Astrocyte (in vitro differentiated cells and primary cell): ENCODE results near the gene CEACAM4. TPM values are rescaled to one million over a fixed set of nuclear protein-coding genes. Genes with fewer than 3 reads are reported as not detected.

Experiments
- DNase-seq: peaks from one replicate; pipeline ENCODE4 v3.0.0-alpha.2; 2010; ENCODE audit warnings: low read depth
- FAIRE-seq: peaks from 2 replicates; lab custom pipeline; 2011; peaks lifted over from hg19 to GRCh38; lab: Jason Lieb, UNC
- H2AFZ ChIP-seq: 2 replicates; pipeline ENCODE4 v1.6.0; 2012; ENCODE audit warnings: low read depth, low read length, inconsistent platforms
- H3K27ac ChIP-seq: 2 replicates; pipeline ENCODE4 v1.5.1; 2011; ENCODE audit warnings: low read depth, low read length, inconsistent platforms
- H3K27me3 ChIP-seq: 2 replicates; pipeline ENCODE4 v1.6.0; 2011; ENCODE audit warnings: low read length, inconsistent platforms; ENCODE audit not compliant: insufficient read depth
- H3K36me3 ChIP-seq: 2 replicates; pipeline ENCODE4 v1.5.1; 2011; ENCODE audit warnings: low read length, inconsistent platforms; ENCODE audit not compliant: insufficient read depth
- H3K4me1 ChIP-seq: 2 replicates; pipeline ENCODE4 v1.5.1; 2011; ENCODE audit warnings: low read length, inconsistent platforms; ENCODE audit not compliant: insufficient read depth
- H3K4me2 ChIP-seq: 2 replicates; pipeline ENCODE4 v1.6.0; 2012; ENCODE audit warnings: low read length, inconsistent platforms
- H3K4me3 ChIP-seq: 2 replicates; pipeline ENCODE4 v1.5.1; 2011; ENCODE audit warnings: low read depth, mild to moderate bottlenecking, low read length, inconsistent platforms; ENCODE audit not compliant: insufficient read depth
- H3K79me2 ChIP-seq: 2 replicates; pipeline ENCODE4 v1.6.0; 2012; ENCODE audit warnings: mild to moderate bottlenecking, low read length, inconsistent platforms; ENCODE audit not compliant: insufficient read depth
- H3K9ac ChIP-seq: 2 replicates; pipeline ENCODE4 v1.6.0; 2012; ENCODE audit warnings: mild to moderate bottlenecking, low read length, inconsistent platforms
- H3K9me3 ChIP-seq: 2 replicates; pipeline ENCODE4 v1.5.1; 2012; ENCODE audit warnings: low read depth, mild to moderate bottlenecking, low read length, inconsistent platforms; ENCODE audit not compliant: insufficient read depth
- H4K20me1 ChIP-seq: 2 replicates; pipeline ENCODE4 v1.6.0; 2012; ENCODE audit warnings: low read length, inconsistent platforms; ENCODE audit not compliant: insufficient read depth
- H3K27ac Mint-ChIP-seq: one replicate; pipeline ENCODE4 v1.8.0; 2021; ENCODE audit warnings: mild to moderate bottlenecking, mixed read lengths; ENCODE audit not compliant: unreplicated experiment
- H3K27me3 Mint-ChIP-seq: one replicate; pipeline ENCODE4 v1.8.0; 2021; ENCODE audit warnings: low read depth, mixed read lengths; ENCODE audit not compliant: unreplicated experiment
- H3K36me3 Mint-ChIP-seq: one replicate; pipeline ENCODE4 v1.8.0; 2021; ENCODE audit warnings: low read depth, mixed read lengths; ENCODE audit not compliant: unreplicated experiment
- H3K4me1 Mint-ChIP-seq: one replicate; pipeline ENCODE4 v1.8.0; 2021; ENCODE audit warnings: low read depth, mixed read lengths; ENCODE audit not compliant: unreplicated experiment
- H3K4me3 Mint-ChIP-seq: one replicate; pipeline ENCODE4 v1.8.0; 2021; ENCODE audit warnings: mild to moderate bottlenecking, moderate library complexity, mixed read lengths; ENCODE audit not compliant: unreplicated experiment
- H3K9me3 Mint-ChIP-seq: one replicate; pipeline ENCODE4 v1.8.0; 2021; ENCODE audit warnings: mild to moderate bottlenecking, mixed read lengths; ENCODE audit not compliant: unreplicated experiment
- EZH2 ChIP-seq: IDR thresholded peaks from 2 replicates; pipeline ENCODE4 v1.6.1; 2012; ENCODE audit warnings: mild to moderate bottlenecking, low read length, inconsistent platforms; ENCODE audit not compliant: insufficient read depth
- total RNA-seq: library from RNA; stranded (reverse); gene quantifications from 2 replicates; pipeline ENCODE4 v1.2.1, GENCODE V29; 2021
- TF ChIP-seq, protein P1 (sequence below): IDR thresholded peaks from 2 replicates; pipeline ENCODE4 v1.5.1; 2011; ENCODE audit warnings: low read depth, mild to moderate bottlenecking, inconsistent platforms, low read length, moderate library complexity; ENCODE audit not compliant: insufficient read depth

The CEACAM4 gene
- total RNA-seq, 1 donor from 2014 or later = not detected

DNA sequence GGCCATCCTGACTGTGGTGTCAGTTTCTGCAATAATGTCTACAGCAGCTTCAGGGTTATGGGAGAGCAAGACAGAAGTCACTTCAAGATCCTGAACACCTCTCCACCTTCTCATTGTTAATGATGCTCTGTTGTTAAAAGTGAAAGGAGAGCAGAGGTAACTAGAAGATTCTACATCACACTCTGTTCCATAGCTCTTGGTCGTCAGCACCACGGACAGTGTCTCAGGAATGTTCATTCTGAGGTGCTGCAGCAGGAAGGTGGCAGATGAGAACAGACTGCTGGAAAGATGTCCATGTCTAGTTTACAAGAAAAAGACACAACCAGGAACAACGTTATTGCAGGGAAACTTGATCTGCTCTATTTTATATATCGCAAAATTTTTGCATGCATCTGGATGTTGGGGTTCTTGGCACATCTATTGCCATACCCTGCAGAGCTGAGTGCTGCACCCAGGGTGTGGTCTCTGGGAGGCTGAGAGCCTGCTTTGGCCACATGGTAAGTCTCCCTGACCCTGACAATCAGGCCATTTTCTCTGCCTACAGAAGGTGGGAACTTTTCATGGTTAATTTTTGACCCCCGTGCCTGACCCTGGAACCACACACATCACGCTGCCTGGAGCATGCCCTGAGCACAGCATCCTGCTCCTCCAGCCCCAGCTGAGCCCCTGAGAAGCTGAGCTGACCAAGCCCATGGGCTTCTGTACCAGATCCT is 38.2 kb downstream of the CEACAM4 start:
- Mint-ChIP-seq H3K27me3 (peaks cover 77% of the 10 kb centered on the region), H3K36me3 (no peaks in the 10 kb centered on the region), H3K9me3 (peaks cover 12% of the 10 kb centered on the region), H3K27ac (no peak overlapping the region), H3K4me1 (no peaks in the 10 kb centered on the region), H3K4me3 (no peak overlapping the region)
- Histone ChIP-seq H3K27ac (no peak overlapping the region), H3K4me2 (no peak overlapping the region), H3K9ac (no peak overlapping the region), H2AFZ (no peak overlapping the region), H3K9me3 (no peaks in the 10 kb centered on the region), H3K4me3 (no peak overlapping the region), H3K4me1 (no peaks in the 10 kb centered on the region), H3K79me2 (no peaks in the 10 kb centered on the region), H4K20me1 (no peaks in the 10 kb centered on the region), H3K36me3 (no peaks in the 10 kb centered on the region), H3K27me3 (no peaks in the 10 kb centered on the region)
- no peak for FAIRE-seq
- peak; percentile 10 for DNase-seq
- TF ChIP-seq EZH2 = no peak

DNA sequence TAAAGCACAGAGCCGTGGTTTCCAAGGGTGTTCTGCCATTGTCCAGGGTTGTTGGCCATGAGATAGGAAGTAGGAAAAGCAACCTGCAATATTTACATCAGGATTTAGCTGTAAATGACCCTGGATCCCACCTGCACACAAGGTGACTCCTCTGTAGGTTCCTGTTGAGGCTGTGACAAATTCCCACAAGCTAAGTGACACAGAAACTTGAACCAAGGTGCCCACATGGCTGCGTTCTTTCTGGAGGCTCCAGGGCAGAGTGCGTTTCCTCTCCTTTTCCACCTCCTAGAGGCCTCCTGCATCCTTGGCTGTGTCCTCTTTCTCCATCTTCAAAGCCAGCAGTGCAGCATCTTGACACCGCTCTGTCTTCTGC is 39.0 kb downstream of the CEACAM4 start:
- Histone ChIP-seq H3K36me3 (no peaks in the 10 kb centered on the region), H3K9me3 (no peaks in the 10 kb centered on the region), H3K9ac (no peak overlapping the region), H3K4me1 (no peaks in the 10 kb centered on the region), H3K4me2 (no peak overlapping the region), H4K20me1 (no peaks in the 10 kb centered on the region), H3K27ac (no peak overlapping the region), H3K79me2 (no peaks in the 10 kb centered on the region), H3K27me3 (no peaks in the 10 kb centered on the region), H3K4me3 (no peak overlapping the region), H2AFZ (no peak overlapping the region)
- H3K4me1 Mint-ChIP-seq = no peaks in the 10 kb centered on the region
- TF ChIP-seq EZH2 = no peak
- TF ChIP-seq, protein P1, sequence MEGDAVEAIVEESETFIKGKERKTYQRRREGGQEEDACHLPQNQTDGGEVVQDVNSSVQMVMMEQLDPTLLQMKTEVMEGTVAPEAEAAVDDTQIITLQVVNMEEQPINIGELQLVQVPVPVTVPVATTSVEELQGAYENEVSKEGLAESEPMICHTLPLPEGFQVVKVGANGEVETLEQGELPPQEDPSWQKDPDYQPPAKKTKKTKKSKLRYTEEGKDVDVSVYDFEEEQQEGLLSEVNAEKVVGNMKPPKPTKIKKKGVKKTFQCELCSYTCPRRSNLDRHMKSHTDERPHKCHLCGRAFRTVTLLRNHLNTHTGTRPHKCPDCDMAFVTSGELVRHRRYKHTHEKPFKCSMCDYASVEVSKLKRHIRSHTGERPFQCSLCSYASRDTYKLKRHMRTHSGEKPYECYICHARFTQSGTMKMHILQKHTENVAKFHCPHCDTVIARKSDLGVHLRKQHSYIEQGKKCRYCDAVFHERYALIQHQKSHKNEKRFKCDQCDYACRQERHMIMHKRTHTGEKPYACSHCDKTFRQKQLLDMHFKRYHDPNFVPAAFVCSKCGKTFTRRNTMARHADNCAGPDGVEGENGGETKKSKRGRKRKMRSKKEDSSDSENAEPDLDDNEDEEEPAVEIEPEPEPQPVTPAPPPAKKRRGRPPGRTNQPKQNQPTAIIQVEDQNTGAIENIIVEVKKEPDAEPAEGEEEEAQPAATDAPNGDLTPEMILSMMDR = no peak
- no peaks in the 10 kb centered on the region for H3K36me3 Mint-ChIP-seq
- H3K9me3 Mint-ChIP-seq = peaks cover 19% of the 10 kb centered on the region
- H3K27ac Mint-ChIP-seq = no peak overlapping the region
- DNase-seq (no peak), FAIRE-seq (no peak)
- no peak overlapping the region for H3K4me3 Mint-ChIP-seq
- H3K27me3 Mint-ChIP-seq = peaks cover 76% of the 10 kb centered on the region

DNA sequence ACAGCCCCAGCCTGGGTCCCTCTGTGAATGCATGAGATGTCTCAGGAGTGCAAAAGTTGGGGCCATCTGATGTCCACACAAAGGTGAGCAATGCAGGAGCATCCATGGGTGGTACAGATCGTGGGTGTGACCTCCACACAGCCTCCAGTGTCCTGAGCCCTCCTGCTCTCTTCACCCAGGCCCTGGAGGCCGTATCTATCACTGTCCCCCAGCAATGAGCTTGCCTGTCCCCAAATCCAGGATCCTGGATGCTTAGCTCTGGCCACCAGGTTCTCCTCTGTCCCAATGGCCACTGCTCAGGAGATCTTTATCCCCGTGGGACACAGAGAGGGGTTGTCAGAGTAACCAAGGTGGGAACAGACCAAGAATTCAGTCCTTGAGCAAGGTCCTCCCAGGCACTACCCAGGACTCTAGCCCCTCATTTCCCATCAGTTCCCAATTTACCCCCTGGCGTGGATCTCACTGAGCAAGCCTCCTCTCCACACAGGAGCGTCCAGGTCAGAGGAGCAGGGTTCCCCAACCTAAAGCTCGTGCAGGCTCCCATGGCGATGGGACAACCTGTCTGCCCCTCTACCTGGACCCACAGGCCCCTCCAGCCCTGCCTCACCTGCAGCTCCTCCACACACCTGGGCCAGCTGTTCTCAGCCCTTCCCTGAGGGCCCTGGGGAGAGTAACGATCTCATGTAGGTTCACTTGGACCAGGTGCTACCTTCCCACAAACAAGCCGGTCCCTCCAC is 39.6 kb downstream of the CEACAM4 start:
- no peaks in the 10 kb centered on the region for H4K20me1 ChIP-seq
- no peak overlapping the region for H3K27ac Mint-ChIP-seq
- no peaks in the 10 kb centered on the region for H3K79me2 ChIP-seq
- H3K4me3 Mint-ChIP-seq = no peak overlapping the region
- H3K36me3 ChIP-seq = no peaks in the 10 kb centered on the region
- no peak overlapping the region for H3K4me2 ChIP-seq
- H3K9me3 ChIP-seq = peaks cover 2% of the 10 kb centered on the region
- TF ChIP-seq, protein P1 = no peak
- no peak for TF ChIP-seq EZH2
- H3K9ac ChIP-seq = no peak overlapping the region
- no peaks in the 10 kb centered on the region for H3K27me3 ChIP-seq
- no peak overlapping the region for H3K4me3 ChIP-seq
- no peaks in the 10 kb centered on the region for H3K4me1 Mint-ChIP-seq
- FAIRE-seq (no peak), DNase-seq (no peak)
- peaks cover 73% of the 10 kb centered on the region for H3K27me3 Mint-ChIP-seq
- no peaks in the 10 kb centered on the region for H3K4me1 ChIP-seq
- no peaks in the 10 kb centered on the region for H3K36me3 Mint-ChIP-seq
- H3K9me3 Mint-ChIP-seq = peaks cover 22% of the 10 kb centered on the region
- H3K27ac ChIP-seq = no peak overlapping the region
- H2AFZ ChIP-seq = no peak overlapping the region
